ENCODE measurements around the gene CACNA2D1. TPM values are rescaled to one million over a fixed set of nuclear protein-coding genes. Genes with fewer than 3 reads are reported as not detected.

Gene CACNA2D1
- total and polyA plus RNA-seq, 8 donors, result 10.7 to 20.8 (median 16.6) TPM

GRCh38 chr7:82183634-82184033 is 259.9 kb downstream of the CACNA2D1 start:
- H3K27ac ChIP-seq, result no peak overlapping the region
- no peaks in the 10 kb centered on the region for H3K27me3 ChIP-seq
- H3K9me3 ChIP-seq, result no peaks in the 10 kb centered on the region
- H3K4me3 ChIP-seq, result no peak overlapping the region
- intact Hi-C loops (cut with DNase I), result no loop called here
- DNase-seq, result no peak
- ATAC-seq, result no peak
- TF ChIP-seq, protein P1, sequence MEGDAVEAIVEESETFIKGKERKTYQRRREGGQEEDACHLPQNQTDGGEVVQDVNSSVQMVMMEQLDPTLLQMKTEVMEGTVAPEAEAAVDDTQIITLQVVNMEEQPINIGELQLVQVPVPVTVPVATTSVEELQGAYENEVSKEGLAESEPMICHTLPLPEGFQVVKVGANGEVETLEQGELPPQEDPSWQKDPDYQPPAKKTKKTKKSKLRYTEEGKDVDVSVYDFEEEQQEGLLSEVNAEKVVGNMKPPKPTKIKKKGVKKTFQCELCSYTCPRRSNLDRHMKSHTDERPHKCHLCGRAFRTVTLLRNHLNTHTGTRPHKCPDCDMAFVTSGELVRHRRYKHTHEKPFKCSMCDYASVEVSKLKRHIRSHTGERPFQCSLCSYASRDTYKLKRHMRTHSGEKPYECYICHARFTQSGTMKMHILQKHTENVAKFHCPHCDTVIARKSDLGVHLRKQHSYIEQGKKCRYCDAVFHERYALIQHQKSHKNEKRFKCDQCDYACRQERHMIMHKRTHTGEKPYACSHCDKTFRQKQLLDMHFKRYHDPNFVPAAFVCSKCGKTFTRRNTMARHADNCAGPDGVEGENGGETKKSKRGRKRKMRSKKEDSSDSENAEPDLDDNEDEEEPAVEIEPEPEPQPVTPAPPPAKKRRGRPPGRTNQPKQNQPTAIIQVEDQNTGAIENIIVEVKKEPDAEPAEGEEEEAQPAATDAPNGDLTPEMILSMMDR (IDR thresholded peaks at IDR 0.05), result no peak
- no peaks in the 10 kb centered on the region for H3K36me3 ChIP-seq
- H3K4me1 ChIP-seq, result no peaks in the 10 kb centered on the region

DNA sequence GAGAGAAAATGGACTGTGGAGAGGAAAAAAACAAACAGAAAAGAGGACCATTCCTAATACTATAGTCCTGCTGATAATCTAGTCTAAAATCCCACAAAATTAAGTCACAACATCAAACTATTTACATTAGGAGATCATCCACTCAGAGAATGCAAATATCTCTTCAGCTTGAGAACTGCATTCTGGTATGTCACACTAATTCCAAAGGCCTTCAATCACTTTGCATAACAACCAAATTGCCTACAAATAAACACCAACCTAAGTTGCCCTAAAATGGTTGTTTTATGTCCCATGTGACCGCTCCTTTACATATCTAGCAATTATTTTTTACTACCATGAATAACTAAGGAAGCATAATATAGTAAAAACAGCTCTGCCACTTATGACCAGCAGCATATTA is 264.3 kb downstream of the CACNA2D1 start:
- H3K4me1 ChIP-seq, result no peaks in the 10 kb centered on the region
- H3K27me3 ChIP-seq, result no peaks in the 10 kb centered on the region
- no peak overlapping the region for H3K4me3 ChIP-seq
- no peak overlapping the region for H3K27ac ChIP-seq
- ATAC-seq (no peak), DNase-seq (no peak)
- TF ChIP-seq, protein P1 (IDR thresholded peaks at IDR 0.05), result no peak
- no peaks in the 10 kb centered on the region for H3K9me3 ChIP-seq
- no peaks in the 10 kb centered on the region for H3K36me3 ChIP-seq
- intact Hi-C loops (cut with DNase I), result no loop called here

DNA sequence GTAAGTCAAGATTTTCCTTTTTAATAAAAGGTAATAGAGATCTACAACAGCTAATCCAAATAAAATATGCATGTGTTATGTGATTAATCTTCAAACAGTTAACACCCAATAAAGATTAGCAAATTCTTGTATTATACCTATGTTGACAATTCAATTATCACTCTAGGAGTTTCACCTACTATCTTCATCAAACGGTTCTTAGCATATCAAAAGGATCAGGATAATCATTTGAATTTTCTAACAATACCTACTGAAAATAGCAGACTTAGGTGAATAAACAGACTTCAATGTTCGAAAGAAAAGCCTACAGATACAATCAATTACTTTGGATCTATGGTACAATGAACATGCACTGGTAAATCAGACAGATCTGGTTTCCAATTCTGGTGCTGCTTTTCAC is 268.3 kb downstream of the CACNA2D1 start:
- no peaks in the 10 kb centered on the region for H3K9me3 ChIP-seq
- no peak overlapping the region for H3K4me3 ChIP-seq
- intact Hi-C loops (cut with DNase I), result no loop called here

DNA sequence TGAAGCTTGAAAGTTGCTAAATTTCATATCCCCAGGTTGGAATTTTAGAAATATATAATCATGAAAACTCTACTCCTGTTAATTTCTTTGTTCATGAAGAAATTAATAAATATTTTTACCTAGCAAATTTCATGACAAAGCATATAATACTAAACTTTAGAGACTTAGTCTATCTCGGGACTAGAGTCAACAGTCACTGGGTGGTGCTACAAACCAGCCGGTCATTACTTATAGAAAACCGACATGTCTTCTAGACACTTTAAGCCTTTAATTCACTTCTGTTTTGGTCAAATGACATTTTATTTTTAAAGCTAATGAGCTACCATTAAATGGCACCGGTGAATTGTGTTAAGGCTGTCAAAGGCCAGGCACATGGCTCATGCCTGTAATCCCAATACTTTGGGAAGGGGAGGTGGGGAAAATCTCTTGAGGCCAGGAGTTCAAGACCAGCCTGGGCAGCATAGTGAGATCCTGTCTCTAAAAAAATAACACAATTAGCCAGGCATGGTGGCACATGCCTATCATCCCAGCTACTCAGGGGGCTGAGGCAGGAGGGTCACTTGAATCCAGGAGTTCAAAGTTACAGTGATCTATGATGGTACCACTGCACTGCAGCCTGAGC is 270.1 kb downstream of the CACNA2D1 start:
- H3K4me3 ChIP-seq, result no peak overlapping the region
- H3K4me1 ChIP-seq, result no peaks in the 10 kb centered on the region
- DNase-seq, result no peak
- ATAC-seq, result no peak
- H3K27me3 ChIP-seq, result no peaks in the 10 kb centered on the region
- no peaks in the 10 kb centered on the region for H3K36me3 ChIP-seq
- TF ChIP-seq, protein P1 (IDR thresholded peaks at IDR 0.05), result no peak
- no peaks in the 10 kb centered on the region for H3K9me3 ChIP-seq
- no peak overlapping the region for H3K27ac ChIP-seq
- intact Hi-C loops (cut with DNase I), result no loop called here

More for the DNA sequence above, 268.3 kb downstream of the CACNA2D1 start:
- Histone ChIP-seq H3K36me3 (no peaks in the 10 kb centered on the region), H3K27me3 (no peaks in the 10 kb centered on the region), H3K27ac (no peak overlapping the region), H3K4me1 (no peaks in the 10 kb centered on the region)
- no peak for ATAC-seq
- no peak for DNase-seq
- TF ChIP-seq, protein P1 (IDR thresholded peaks at IDR 0.05), result no peak

GRCh38 chr7:82172881-82173280 is 270.7 kb downstream of the CACNA2D1 start:
- Histone ChIP-seq H3K4me3 (no peak overlapping the region), H3K27ac (no peak overlapping the region), H3K36me3 (no peaks in the 10 kb centered on the region), H3K4me1 (no peaks in the 10 kb centered on the region), H3K27me3 (no peaks in the 10 kb centered on the region), H3K9me3 (no peaks in the 10 kb centered on the region)
- DNase-seq (no peak), ATAC-seq (no peak)
- TF ChIP-seq, protein P1 (IDR thresholded peaks at IDR 0.05), result no peak
- intact Hi-C loops (cut with DNase I), result no loop called here
